Measurements from ENCODE around the gene STIM1.
A peak's percentile ranks its signal among the peaks of the same experiment; 100 is the strongest.

The STIM1 gene

DNA sequence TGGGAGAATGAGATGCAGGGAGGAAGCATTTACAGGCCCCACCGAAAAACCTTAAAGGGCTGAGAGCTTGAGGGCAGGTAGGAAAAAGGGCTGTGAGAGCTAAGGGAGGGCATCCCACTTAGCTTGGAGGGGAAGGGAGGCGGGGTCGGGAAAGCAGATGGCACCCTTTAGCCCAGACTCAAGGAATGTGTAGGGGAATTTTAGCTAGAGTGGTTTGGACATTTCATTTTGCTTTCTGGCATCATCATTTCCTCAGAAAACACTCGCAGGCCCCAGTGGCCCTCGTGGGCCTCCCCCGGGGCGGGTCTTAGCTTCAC, 846 bp upstream of the STIM1 start:
- Histone ChIP-seq H3K27ac (ENCODE audit: low read length) (peak overlapping the region; percentile 95), H3K9ac (ENCODE audit: low read depth, low read length) (peak overlapping the region; percentile 63), H3K4me3 (ENCODE audit: low read depth in 1 of 2, low read length in 2 of 2) (peak overlapping the region in 1 of 2 experiments; percentile 92; a peak in 2 of 4 replicates), H2AFZ (ENCODE audit: low read depth, low read length) (peak overlapping the region; percentile 86), H3K4me1 (ENCODE audit: insufficient read depth, low read length) (peaks cover 63% of the 10 kb centered on the region), H3K4me2 (ENCODE audit: insufficient read depth, low read length) (peak overlapping the region; percentile 96), H3K27me3 (ENCODE audit: insufficient read depth, low read length, poor library complexity) (no peaks in the 10 kb centered on the region), H3K79me2 (ENCODE audit: insufficient read depth, low read length) (peaks cover 45% of the 10 kb centered on the region), H3K36me3 (ENCODE audit: insufficient read depth, low read length) (peaks cover 10% of the 10 kb centered on the region; the same call in 1 of the 2 replicates), H4K20me1 (ENCODE audit: insufficient read depth, low read length) (peaks cover 21% of the 10 kb centered on the region; the same call in 1 of the 2 replicates), H3K9me3 (ENCODE audit: insufficient read depth, low read length, severe bottlenecking) (no peaks in the 10 kb centered on the region)
- DNase-seq = no peak
- no peak for ATAC-seq (ENCODE audit: insufficient read depth, low read depth)
- TF ChIP-seq, protein P1, sequence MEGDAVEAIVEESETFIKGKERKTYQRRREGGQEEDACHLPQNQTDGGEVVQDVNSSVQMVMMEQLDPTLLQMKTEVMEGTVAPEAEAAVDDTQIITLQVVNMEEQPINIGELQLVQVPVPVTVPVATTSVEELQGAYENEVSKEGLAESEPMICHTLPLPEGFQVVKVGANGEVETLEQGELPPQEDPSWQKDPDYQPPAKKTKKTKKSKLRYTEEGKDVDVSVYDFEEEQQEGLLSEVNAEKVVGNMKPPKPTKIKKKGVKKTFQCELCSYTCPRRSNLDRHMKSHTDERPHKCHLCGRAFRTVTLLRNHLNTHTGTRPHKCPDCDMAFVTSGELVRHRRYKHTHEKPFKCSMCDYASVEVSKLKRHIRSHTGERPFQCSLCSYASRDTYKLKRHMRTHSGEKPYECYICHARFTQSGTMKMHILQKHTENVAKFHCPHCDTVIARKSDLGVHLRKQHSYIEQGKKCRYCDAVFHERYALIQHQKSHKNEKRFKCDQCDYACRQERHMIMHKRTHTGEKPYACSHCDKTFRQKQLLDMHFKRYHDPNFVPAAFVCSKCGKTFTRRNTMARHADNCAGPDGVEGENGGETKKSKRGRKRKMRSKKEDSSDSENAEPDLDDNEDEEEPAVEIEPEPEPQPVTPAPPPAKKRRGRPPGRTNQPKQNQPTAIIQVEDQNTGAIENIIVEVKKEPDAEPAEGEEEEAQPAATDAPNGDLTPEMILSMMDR (IDR thresholded peaks at IDR 0.05; ENCODE audit: borderline replicate concordance, extremely low read depth, low read length, poor library complexity, severe bottlenecking) = no peak
- no peak for TF ChIP-seq EZH2 (IDR thresholded peaks at IDR 0.05; ENCODE audit: borderline replicate concordance, low read depth, low read length, severe bottlenecking)

DNA sequence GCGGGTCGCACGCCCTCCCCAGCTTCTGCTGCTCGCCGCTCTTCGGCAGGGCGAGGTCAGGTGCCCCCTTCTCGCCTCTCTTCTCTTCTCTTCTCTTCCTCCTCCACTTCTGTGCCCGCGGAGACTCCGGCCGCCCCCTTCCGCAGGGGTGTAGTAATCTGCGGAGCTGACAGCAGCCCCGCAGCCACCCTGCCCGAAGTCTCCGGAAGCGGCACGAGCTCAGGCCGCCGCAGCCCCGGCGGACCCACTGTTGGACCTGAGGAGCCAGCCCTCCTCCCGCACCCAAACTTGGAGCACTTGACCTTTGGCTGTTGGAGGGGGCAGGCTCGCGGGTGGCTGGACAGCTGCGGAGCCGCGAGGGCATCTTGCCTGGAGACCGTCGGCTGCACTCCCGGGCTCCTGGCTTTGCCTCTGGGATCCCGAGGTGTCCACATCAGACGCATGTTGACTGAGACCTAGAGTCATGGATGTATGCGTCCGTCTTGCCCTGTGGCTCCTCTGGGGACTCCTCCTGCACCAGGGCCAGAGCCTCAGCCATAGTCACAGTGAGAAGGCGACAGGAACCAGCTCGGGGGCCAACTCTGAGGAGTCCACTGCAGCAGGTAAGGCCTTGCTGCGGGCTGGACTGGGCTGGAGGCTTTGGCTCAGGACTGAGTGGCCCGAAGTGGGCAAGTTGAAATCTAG, 486 bp downstream of the STIM1 start:
- DNase-seq (peak; percentile 60), ATAC-seq (ENCODE audit: insufficient read depth, low read depth) (peak; percentile 11)
- Histone ChIP-seq H2AFZ (ENCODE audit: low read depth, low read length) (peak overlapping the region; percentile 72), H3K9ac (ENCODE audit: low read depth, low read length) (peak overlapping the region; percentile 63), H3K79me2 (ENCODE audit: insufficient read depth, low read length) (peaks cover 59% of the 10 kb centered on the region), H3K4me1 (ENCODE audit: insufficient read depth, low read length) (peaks cover 76% of the 10 kb centered on the region), H3K4me2 (ENCODE audit: insufficient read depth, low read length) (peak overlapping the region; percentile 96), H3K4me3 (ENCODE audit: low read depth in 1 of 2, low read length in 2 of 2) (peak overlapping the region; percentile 76 to 92), H3K36me3 (ENCODE audit: insufficient read depth, low read length) (peaks cover 12% of the 10 kb centered on the region; the same call in 1 of the 2 replicates), H3K9me3 (ENCODE audit: insufficient read depth, low read length, severe bottlenecking) (no peaks in the 10 kb centered on the region), H3K27ac (ENCODE audit: low read length) (peak overlapping the region; percentile 78), H3K27me3 (ENCODE audit: insufficient read depth, low read length, poor library complexity) (no peaks in the 10 kb centered on the region), H4K20me1 (ENCODE audit: insufficient read depth, low read length) (peaks cover 29% of the 10 kb centered on the region; the same call in 1 of the 2 replicates)
- TF ChIP-seq, protein P1 (IDR thresholded peaks at IDR 0.05; ENCODE audit: borderline replicate concordance, extremely low read depth, low read length, poor library complexity, severe bottlenecking) = no peak
- TF ChIP-seq EZH2 (IDR thresholded peaks at IDR 0.05; ENCODE audit: borderline replicate concordance, low read depth, low read length, severe bottlenecking) = no peak

DNA sequence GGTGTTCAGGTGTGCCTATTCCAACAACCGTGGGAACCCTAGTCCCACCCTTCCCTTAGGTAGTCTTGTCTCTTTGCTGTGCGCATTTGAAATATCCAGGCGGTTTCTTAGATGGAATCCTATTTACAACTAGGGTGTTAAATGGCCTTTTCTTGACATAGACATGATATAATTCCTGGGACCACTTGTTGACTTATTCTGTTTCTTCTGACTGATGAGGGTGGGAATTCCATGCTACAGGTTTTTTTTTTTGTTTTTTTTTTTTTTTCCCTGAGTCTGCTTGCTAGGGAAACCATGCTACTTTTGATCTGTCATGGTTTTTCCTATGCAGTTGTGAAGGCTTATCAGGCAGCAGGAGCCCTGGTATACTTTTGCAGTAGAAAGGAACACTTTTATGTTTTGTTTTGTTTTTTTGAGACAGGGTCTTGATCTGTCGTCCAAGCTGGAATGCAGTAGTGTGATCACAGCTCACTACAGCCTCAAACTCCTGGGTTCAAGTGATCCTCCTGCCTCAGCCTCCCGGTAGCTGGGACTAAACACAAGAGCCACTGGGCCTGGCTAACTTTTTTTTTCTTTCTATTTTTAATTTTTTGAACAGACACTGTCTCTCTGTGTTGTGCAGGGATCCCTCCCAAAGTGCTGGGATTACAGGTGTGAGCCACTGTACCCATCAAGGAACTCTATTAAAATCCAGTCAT, 1.5 kb downstream of the STIM1 start:
- H3K79me2 ChIP-seq (ENCODE audit: insufficient read depth, low read length) = peaks cover 65% of the 10 kb centered on the region
- no peaks in the 10 kb centered on the region for H3K9me3 ChIP-seq (ENCODE audit: insufficient read depth, low read length, severe bottlenecking)
- peaks cover 29% of the 10 kb centered on the region; the same call in 1 of the 2 replicates for H4K20me1 ChIP-seq (ENCODE audit: insufficient read depth, low read length)
- peak overlapping the region; percentile 78 for H3K27ac ChIP-seq (ENCODE audit: low read length)
- no peaks in the 10 kb centered on the region for H3K27me3 ChIP-seq (ENCODE audit: insufficient read depth, low read length, poor library complexity)
- no peak overlapping the region for H2AFZ ChIP-seq (ENCODE audit: low read depth, low read length)
- H3K36me3 ChIP-seq (ENCODE audit: insufficient read depth, low read length) = peaks cover 12% of the 10 kb centered on the region; the same call in 1 of the 2 replicates
- H3K4me1 ChIP-seq (ENCODE audit: insufficient read depth, low read length) = peaks cover 87% of the 10 kb centered on the region
- no peak for ATAC-seq (ENCODE audit: insufficient read depth, low read depth)
- DNase-seq = no peak
- peak overlapping the region; percentile 96 for H3K4me2 ChIP-seq (ENCODE audit: insufficient read depth, low read length)
- TF ChIP-seq EZH2 (IDR thresholded peaks at IDR 0.05; ENCODE audit: borderline replicate concordance, low read depth, low read length, severe bottlenecking) = no peak
- TF ChIP-seq, protein P1 (IDR thresholded peaks at IDR 0.05; ENCODE audit: borderline replicate concordance, extremely low read depth, low read length, poor library complexity, severe bottlenecking) = no peak
- peak overlapping the region; percentile 76 to 92 for H3K4me3 ChIP-seq (ENCODE audit: low read depth in 1 of 2, low read length in 2 of 2)
- H3K9ac ChIP-seq (ENCODE audit: low read depth, low read length) = peak overlapping the region; percentile 63

Measured in DND-41 (cell line).